Stomach (tissue), 19 donors: Measurements from ENCODE around the gene FADS3. TPM values are rescaled to one million over a fixed set of nuclear protein-coding genes. Genes with fewer than 3 reads are reported as not detected.

Source experiments
- DNase-seq, 2 donors: peaks; one replicate each; pipeline versions ENCODE4 v3.0.0 to v3.0.0-alpha.2; 2013 to 2019
- H3K27ac ChIP-seq, 5 donors: fragments of 200-600 bp in 4 of 5; sonication (generic) in 4 of 5; one replicate each; pipeline ENCODE4 v1.5.1; 2013 to 2019; ENCODE audit warnings: mild to moderate bottlenecking in 1 of 5, moderate library complexity in 1 of 5
- H3K27me3 ChIP-seq, 3 donors: fragments of 200-600 bp; sonication (generic); one replicate each; pipeline ENCODE4 v1.5.1; 2017 to 2019; ENCODE audit warnings: mixed run types in 1 of 3
- H3K36me3 ChIP-seq, 4 donors: fragments of 200-600 bp; sonication (generic); 1 replicate in 3 of 4; 2 replicates in 1 of 4; pipeline ENCODE4 v1.5.1; 2016 to 2019
- H3K4me1 ChIP-seq, 4 donors: fragments of 200-600 bp; sonication (generic); one replicate each; pipeline ENCODE4 v1.5.1; 2016 to 2019
- H3K4me3 ChIP-seq, 4 donors: fragments of 200-600 bp; sonication (generic) in 3 of 4; one replicate each; pipeline ENCODE4 v1.5.1; 2016 to 2019; ENCODE audit warnings: mild to moderate bottlenecking in 1 of 4
- H3K9me3 ChIP-seq, 4 donors: fragments of 200-600 bp; sonication (generic); one replicate each; pipeline ENCODE4 v1.5.1; 2016 to 2019
- EP300 ChIP-seq: sonication (generic); formaldehyde crosslinking; IDR thresholded peaks from one replicate; pipeline ENCODE4 v1.6.1; 2017; ENCODE audit warnings: antibody characterized with exemption
- POLR2A ChIP-seq, 4 donors: fragments of 450-650 bp; IDR thresholded peaks; one replicate each; pipeline ENCODE4 v1.6.1; 2016; ENCODE audit warnings: antibody characterized with exemption in 4 of 4, control low read depth in 2 of 4, mild to moderate bottlenecking in 1 of 4, moderate library complexity in 1 of 4
- POLR2AphosphoS5 ChIP-seq, 3 donors: sonication (generic); formaldehyde crosslinking; IDR thresholded peaks; one replicate each; pipeline ENCODE4 v1.6.1; 2016; ENCODE audit warnings: antibody characterized with exemption in 3 of 3
- WGBS, 5 donors: extraction: QIAGEN DNeasy Blood & Tissue Kit in 3 of 5; methylation state at CpG; one replicate each; pipeline versions ENCODE4 v1.1.5 to v1.1.7; 2013 to 2018; 5-methylcytosine and 5-hydroxymethylcytosine counted together
- intact Hi-C: fragments of 100-400 bp; cut with DNase I; formaldehyde crosslinking; loops from one replicate; pipeline ENCODE4 v1.15.1; 2023; ENCODE audit warnings: low total_unique reads
- long read RNA-seq, 10 donors: transcript quantifications; one replicate each; lab custom pipeline, GENCODE V29; 2026
- polyA plus RNA-seq, 3 donors: library from polyadenylated mRNA; stranded (reverse); fragments of 200-250 nt; gene quantifications; one replicate each; pipeline ENCODE4 v1.2.3, GENCODE V29; 2013
- total RNA-seq, 5 donors: library from RNA; depleted of rRNA; stranded (reverse); fragments of >200 nt; gene quantifications; one replicate each; pipeline versions ENCODE4 v1.1.0 to v1.2.3, GENCODE V29; 2014 to 2016
- TF ChIP-seq, protein P1 (sequence below), 7 experiments: fragments of 450-650 bp in 4 of 7; fragments of 200-600 bp in 3 of 7; sonication (generic) in 3 of 7; IDR thresholded peaks; one replicate each; pipeline ENCODE4 v1.5.1; 2016 to 2019; ENCODE audit warnings: antibody characterized with exemption in 7 of 7, control low read depth in 2 of 7, mild to moderate bottlenecking in 1 of 7
- donor health status: healthy with polysubstance abuse.
- donor health status: Bipolar disorder and iron deficiency.
- donor health status: healthy.

FADS3 gene, protein sequence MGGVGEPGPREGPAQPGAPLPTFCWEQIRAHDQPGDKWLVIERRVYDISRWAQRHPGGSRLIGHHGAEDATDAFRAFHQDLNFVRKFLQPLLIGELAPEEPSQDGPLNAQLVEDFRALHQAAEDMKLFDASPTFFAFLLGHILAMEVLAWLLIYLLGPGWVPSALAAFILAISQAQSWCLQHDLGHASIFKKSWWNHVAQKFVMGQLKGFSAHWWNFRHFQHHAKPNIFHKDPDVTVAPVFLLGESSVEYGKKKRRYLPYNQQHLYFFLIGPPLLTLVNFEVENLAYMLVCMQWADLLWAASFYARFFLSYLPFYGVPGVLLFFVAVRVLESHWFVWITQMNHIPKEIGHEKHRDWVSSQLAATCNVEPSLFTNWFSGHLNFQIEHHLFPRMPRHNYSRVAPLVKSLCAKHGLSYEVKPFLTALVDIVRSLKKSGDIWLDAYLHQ
- total RNA-seq: 100 to 1,000 TPM in 1 of 5 donors, 10 to 100 TPM in 3, 1 to 10 TPM in 1; 2.6 to 140 (median 22.8) TPM
- 10 to 100 TPM in 1 of 3 donors, 1 to 10 TPM in 2; 7.5 to 23.3 (median 7.9) TPM for polyA plus RNA-seq
- long read RNA-seq, donor 1: 0 reads
- long read RNA-seq, donor 2, partial matches to known transcripts: 0 of 1 reads
- long read RNA-seq, donor 2, other reads (novel, unspliced or antisense): 0 of 1 reads
- long read RNA-seq, donor 3: 0 reads
- long read RNA-seq, donor 4, partial matches to known transcripts: 0 of 1 reads
- long read RNA-seq, donor 4, other reads (novel, unspliced or antisense): 0 of 1 reads
- long read RNA-seq, donor 5, partial matches to known transcripts: 5 of 8 reads
- long read RNA-seq, donor 5, other reads (novel, unspliced or antisense): 0 of 8 reads
- long read RNA-seq, donor 6, partial matches to known transcripts: 0 of 3 reads
- long read RNA-seq, donor 6, other reads (novel, unspliced or antisense): 0 of 3 reads
- long read RNA-seq, donor 7, partial matches to known transcripts: 0 of 4 reads
- long read RNA-seq, donor 7, other reads (novel, unspliced or antisense): 0 of 4 reads
- long read RNA-seq, donor 8, partial matches to known transcripts: 0 of 3 reads
- long read RNA-seq, donor 8, other reads (novel, unspliced or antisense): 0 of 3 reads
- long read RNA-seq, donor 9: 0 reads
- long read RNA-seq, donor 10: 0 reads

DNA sequence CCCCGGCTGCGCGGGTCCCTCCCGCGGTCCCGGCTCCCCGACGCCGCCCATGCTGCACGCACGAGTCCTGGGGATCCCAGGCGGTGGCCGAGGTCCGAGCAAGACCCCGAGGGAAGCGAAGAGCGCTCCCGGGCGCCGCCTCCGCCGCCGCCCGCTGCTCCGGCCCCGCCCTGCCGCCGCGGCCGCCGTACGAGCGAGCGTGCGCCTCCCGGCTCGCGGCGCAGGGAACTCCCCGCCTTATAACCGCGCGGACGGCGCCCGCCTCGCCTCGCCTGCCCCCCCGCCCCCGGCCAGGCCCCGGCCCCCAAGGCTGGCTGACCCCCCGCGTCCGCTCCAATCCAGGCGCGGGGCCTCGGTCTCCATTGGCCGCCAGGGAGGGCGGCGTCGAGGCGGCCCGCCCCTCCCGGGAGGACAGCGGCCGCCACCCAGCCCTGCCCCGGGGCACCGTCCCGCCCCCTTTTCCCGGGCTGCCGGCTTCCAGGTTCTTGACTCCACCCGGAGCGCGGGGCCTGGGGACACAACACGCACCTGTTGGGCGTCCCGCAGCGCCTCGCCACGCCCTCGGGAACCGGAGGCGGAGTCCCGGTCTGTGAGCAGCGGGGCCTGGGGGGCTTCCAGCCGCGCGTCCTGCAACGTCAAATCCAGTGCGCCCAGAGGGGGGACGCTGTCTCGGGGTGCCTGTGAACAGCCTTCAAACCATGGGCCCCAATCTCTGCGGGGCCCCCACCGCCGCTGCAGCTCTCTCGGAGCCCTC is at the start of gene FADS3:
Gene FADS3, minus strand, starts transcription at position 215 of the 754 bp plus-strand sequence. Its CDS starts 164 bp downstream, at position 51.
- no peaks in the 10 kb centered on the region for H3K27me3 ChIP-seq
- intact Hi-C loops: loop anchor here (10.0 kb wide), 1 partner anchor 87 kb away; no protein-coding TSS in a partner anchor
- H3K27ac ChIP-seq: peak within 1 kb of the TSS; percentile 70 to 93 (median 86)
- no peak for TF ChIP-seq POLR2A (IDR thresholded peaks at IDR 0.05)
- TF ChIP-seq POLR2AphosphoS5 (IDR thresholded peaks at IDR 0.05): peak in 2 of 3 donors; percentile 28 to 37
- TF ChIP-seq, protein P1, sequence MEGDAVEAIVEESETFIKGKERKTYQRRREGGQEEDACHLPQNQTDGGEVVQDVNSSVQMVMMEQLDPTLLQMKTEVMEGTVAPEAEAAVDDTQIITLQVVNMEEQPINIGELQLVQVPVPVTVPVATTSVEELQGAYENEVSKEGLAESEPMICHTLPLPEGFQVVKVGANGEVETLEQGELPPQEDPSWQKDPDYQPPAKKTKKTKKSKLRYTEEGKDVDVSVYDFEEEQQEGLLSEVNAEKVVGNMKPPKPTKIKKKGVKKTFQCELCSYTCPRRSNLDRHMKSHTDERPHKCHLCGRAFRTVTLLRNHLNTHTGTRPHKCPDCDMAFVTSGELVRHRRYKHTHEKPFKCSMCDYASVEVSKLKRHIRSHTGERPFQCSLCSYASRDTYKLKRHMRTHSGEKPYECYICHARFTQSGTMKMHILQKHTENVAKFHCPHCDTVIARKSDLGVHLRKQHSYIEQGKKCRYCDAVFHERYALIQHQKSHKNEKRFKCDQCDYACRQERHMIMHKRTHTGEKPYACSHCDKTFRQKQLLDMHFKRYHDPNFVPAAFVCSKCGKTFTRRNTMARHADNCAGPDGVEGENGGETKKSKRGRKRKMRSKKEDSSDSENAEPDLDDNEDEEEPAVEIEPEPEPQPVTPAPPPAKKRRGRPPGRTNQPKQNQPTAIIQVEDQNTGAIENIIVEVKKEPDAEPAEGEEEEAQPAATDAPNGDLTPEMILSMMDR (IDR thresholded peaks at IDR 0.05): no peak
- 0 to 2% (median 0%) methylated on average over 4 to 96 of the region's 96 CpGs for WGBS, 5 donors
- peak within 1 kb of the TSS; percentile 71 to 91 (median 82) for H3K4me3 ChIP-seq
- peak; percentile 91 to 94 for DNase-seq
- H3K4me1 ChIP-seq: peaks cover 15 to 38% (median 32%) of the 10 kb centered on the region in 4 donors
- no peaks in the 10 kb centered on the region for H3K36me3 ChIP-seq
- H3K9me3 ChIP-seq: no peaks in the 10 kb centered on the region

DNA sequence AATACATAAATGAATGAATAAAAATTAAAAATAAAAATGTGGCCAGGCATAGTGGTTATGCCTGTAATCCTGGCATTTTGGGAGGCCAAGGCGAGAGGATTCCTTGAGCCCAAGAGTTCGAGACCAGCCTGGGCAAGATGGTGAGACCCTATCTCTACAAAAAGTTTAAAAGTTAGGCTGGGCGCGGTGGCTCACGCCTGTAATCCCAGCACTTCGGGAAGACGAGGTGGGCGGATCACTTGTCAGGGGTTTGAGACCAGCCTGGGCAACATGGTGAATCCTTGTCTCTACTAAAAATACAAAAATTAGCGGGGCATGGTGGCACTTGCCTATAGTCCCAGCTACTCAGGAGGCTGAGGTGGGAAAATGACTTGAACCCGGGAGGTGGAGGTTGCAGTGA is 49.1 kb upstream of the FADS3 start:
- no peak overlapping the region for H3K4me3 ChIP-seq
- H3K9me3 ChIP-seq: peaks cover 0 to 23% (median 6%) of the 10 kb centered on the region in 4 donors
- TF ChIP-seq, protein P1 (IDR thresholded peaks at IDR 0.05): no peak
- TF ChIP-seq POLR2AphosphoS5 (IDR thresholded peaks at IDR 0.05) (no peak), POLR2A (IDR thresholded peaks at IDR 0.05) (no peak), EP300 (no peak)
- no peak for DNase-seq
- intact Hi-C loops: no loop called here
- no peaks in the 10 kb centered on the region for H3K4me1 ChIP-seq
- H3K27me3 ChIP-seq: no peaks in the 10 kb centered on the region
- H3K27ac ChIP-seq: no peak overlapping the region
- 89 to 94% (median 89%) methylated on average over 10 of the region's 10 CpGs for WGBS, 5 donors
- H3K36me3 ChIP-seq: no peaks in the 10 kb centered on the region

DNA sequence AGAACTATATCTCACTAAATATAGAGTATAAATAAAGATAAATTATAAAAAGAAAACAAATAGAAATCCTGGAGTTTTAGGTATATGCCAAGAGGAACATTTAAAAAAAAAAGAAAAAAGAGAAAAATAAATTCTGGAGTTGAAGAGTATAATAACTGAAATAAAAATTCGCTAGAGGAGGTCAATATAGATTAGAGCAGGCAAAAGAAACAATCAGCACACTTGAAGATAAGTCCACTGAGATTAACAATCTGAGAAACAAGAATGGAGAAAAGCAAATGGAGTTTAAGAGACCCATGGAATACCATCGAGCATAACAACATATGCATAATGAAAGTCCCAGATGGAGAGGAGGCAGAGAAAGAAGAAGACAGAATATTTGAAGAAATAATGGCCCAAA is 44.5 kb upstream of the FADS3 start:
- Histone ChIP-seq H3K27ac (no peak overlapping the region), H3K36me3 (no peaks in the 10 kb centered on the region), H3K9me3 (peaks cover 0 to 23% (median 6%) of the 10 kb centered on the region in 4 donors), H3K4me1 (no peaks in the 10 kb centered on the region), H3K4me3 (no peak overlapping the region), H3K27me3 (no peaks in the 10 kb centered on the region)
- TF ChIP-seq, protein P1 (IDR thresholded peaks at IDR 0.05): no peak
- TF ChIP-seq POLR2AphosphoS5 (IDR thresholded peaks at IDR 0.05) (no peak), EP300 (no peak), POLR2A (IDR thresholded peaks at IDR 0.05) (no peak)
- intact Hi-C loops: no loop called here
- 72 to 86% (median 79%) methylated on average over 2 of the region's 2 CpGs for WGBS, 5 donors
- no peak for DNase-seq
